Mammary epithelial cell (primary cell): Measurements from ENCODE around the gene DYSF.

Experiments used
- EZH2 ChIP-seq: IDR thresholded peaks from 2 replicates; pipeline ENCODE4 v1.6.1; 2012; ENCODE audit warnings: low read length, inconsistent platforms, borderline replicate concordance
- TF ChIP-seq, protein P1 (sequence below), 2 donors: IDR thresholded peaks in 1 of 2; conservative IDR thresholded peaks in 1 of 2; 2 replicates each; pipeline ENCODE4 v1.5.1; 2011 to 2012; ENCODE audit warnings: inconsistent platforms in 2 of 2, low read length in 2 of 2, mild to moderate bottlenecking in 2 of 2, control low read depth in 1 of 2, low read depth in 1 of 2; ENCODE audit not compliant: insufficient read depth in 1 of 2; ENCODE audit errors: extremely low read depth in 1 of 2

DNA sequence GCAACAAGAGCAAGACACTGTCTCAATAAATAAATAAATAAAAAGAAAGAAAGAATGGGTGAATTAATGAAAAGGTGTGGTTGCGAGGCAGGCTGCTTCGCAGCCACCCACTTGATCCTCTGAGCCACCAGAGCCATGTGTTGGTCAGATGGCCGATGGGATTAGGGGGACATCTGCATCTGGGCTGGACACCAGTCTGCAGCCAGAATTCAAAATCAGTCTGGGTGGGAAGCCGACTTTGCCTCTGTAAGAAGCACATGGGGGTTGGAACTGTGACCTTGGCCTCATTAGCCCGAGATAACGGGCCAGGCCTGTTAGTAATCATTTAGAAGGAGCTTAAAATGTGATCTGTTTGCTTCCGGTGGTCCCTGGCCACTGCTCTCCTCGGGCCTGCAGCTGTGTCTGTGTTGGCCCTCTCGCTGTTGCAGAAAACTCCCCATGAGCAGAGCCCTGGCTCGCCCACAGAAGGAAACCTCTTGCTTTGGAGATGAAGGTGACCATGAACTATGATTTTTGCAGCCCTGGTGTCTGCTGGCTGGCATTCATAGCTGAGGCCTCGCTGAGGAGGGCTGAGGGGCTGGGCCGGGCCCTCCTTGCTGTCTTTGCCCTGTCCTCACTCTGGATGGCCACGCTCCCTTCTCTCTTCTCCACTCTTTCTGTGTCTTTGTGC, 94.4 kb downstream of the DYSF start:
- TF ChIP-seq, protein P1, sequence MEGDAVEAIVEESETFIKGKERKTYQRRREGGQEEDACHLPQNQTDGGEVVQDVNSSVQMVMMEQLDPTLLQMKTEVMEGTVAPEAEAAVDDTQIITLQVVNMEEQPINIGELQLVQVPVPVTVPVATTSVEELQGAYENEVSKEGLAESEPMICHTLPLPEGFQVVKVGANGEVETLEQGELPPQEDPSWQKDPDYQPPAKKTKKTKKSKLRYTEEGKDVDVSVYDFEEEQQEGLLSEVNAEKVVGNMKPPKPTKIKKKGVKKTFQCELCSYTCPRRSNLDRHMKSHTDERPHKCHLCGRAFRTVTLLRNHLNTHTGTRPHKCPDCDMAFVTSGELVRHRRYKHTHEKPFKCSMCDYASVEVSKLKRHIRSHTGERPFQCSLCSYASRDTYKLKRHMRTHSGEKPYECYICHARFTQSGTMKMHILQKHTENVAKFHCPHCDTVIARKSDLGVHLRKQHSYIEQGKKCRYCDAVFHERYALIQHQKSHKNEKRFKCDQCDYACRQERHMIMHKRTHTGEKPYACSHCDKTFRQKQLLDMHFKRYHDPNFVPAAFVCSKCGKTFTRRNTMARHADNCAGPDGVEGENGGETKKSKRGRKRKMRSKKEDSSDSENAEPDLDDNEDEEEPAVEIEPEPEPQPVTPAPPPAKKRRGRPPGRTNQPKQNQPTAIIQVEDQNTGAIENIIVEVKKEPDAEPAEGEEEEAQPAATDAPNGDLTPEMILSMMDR (conservative IDR thresholded peaks at IDR 0.05 in 1 of 2, IDR thresholded peaks at IDR 0.05 in 1 of 2; ENCODE audit: extremely low read depth in 1 of 2, insufficient read depth in 1 of 2, low read depth in 1 of 2, low read length in 2 of 2), result no peak
- TF ChIP-seq EZH2, result no peak
